Neuronal stem cell (in vitro differentiated cells): Measurements from ENCODE around the gene TAPBPL.

Source experiments
- DNase-seq: peaks from one replicate; pipeline ENCODE4 v3.0.0-alpha.2; 2013; ENCODE audit warnings: low spot score
- H2AFZ ChIP-seq: one replicate; pipeline ENCODE4 v1.6.1; 2013; ENCODE audit warnings: mild to moderate bottlenecking, low read length, inconsistent platforms
- H2AK5ac ChIP-seq: 2 replicates; pipeline ENCODE4 v1.6.1; 2013; ENCODE audit warnings: low read depth, mild to moderate bottlenecking, inconsistent platforms, low read length, moderate library complexity, mixed read lengths
- H2BK120ac ChIP-seq: 2 replicates; pipeline ENCODE4 v1.6.1; 2013; ENCODE audit warnings: low read depth, mild to moderate bottlenecking, inconsistent platforms, low read length, moderate library complexity, mixed read lengths
- H2BK12ac ChIP-seq: one replicate; pipeline ENCODE4 v1.6.1; 2013; ENCODE audit warnings: low read length, inconsistent platforms
- H2BK15ac ChIP-seq: 2 replicates; pipeline ENCODE4 v1.6.1; 2013; ENCODE audit warnings: mild to moderate bottlenecking, low read length, inconsistent platforms, mixed read lengths
- H2BK5ac ChIP-seq: one replicate; pipeline ENCODE4 v1.6.1; 2013; ENCODE audit warnings: inconsistent platforms, mild to moderate bottlenecking, low read length, moderate library complexity
- H3K14ac ChIP-seq: one replicate; pipeline ENCODE4 v1.6.1; 2013; ENCODE audit warnings: low read length, inconsistent platforms
- H3K18ac ChIP-seq: 2 replicates; pipeline ENCODE4 v1.6.1; 2013; ENCODE audit warnings: low read length, inconsistent platforms
- H3K23ac ChIP-seq: 2 replicates; pipeline ENCODE4 v1.6.1; 2013; ENCODE audit warnings: low read depth, mild to moderate bottlenecking, mixed read lengths, low read length, inconsistent platforms; ENCODE audit not compliant: poor library complexity
- H3K27ac ChIP-seq: replicated peaks from 3 replicates; pipeline ENCODE4 v1.5.1; 2013; ENCODE audit warnings: low read length, inconsistent platforms
- H3K27me3 ChIP-seq, 3 experiments: 2 replicates each; pipeline ENCODE4 v1.6.1; 2013; ENCODE audit warnings: low read length in 3 of 3, mild to moderate bottlenecking in 2 of 3, inconsistent platforms in 1 of 3, low read depth in 1 of 3, mixed read lengths in 1 of 3, moderate library complexity in 1 of 3; ENCODE audit not compliant: control insufficient read depth in 3 of 3, insufficient read depth in 3 of 3
- H3K36me3 ChIP-seq, 2 donors: replicated peaks in 1 of 2; 2 replicates each; pipeline ENCODE4 v1.6.1; 2013; ENCODE audit warnings: low read length in 2 of 2; ENCODE audit not compliant: control insufficient read depth in 2 of 2, insufficient read depth in 2 of 2
- H3K4ac ChIP-seq: 2 replicates; pipeline ENCODE4 v1.6.1; 2013; ENCODE audit warnings: inconsistent platforms, mild to moderate bottlenecking, low read length, moderate library complexity
- H3K4me1 ChIP-seq, 2 donors: 1 replicate in 1 of 2; 2 replicates in 1 of 2; pipeline ENCODE4 v1.6.1; 2013; ENCODE audit warnings: low read length in 2 of 2, low read depth in 1 of 2; ENCODE audit not compliant: control insufficient read depth in 2 of 2, insufficient read depth in 1 of 2
- H3K4me2 ChIP-seq: one replicate; pipeline ENCODE4 v1.6.1; 2013; ENCODE audit warnings: mild to moderate bottlenecking, low read length, inconsistent platforms; ENCODE audit not compliant: insufficient read depth, poor library complexity, severe bottlenecking
- H3K4me3 ChIP-seq, 2 donors: 2 replicates each; pipeline ENCODE4 v1.5.1; 2013; ENCODE audit warnings: low read length in 2 of 2, mild to moderate bottlenecking in 2 of 2, inconsistent platforms in 1 of 2, moderate library complexity in 1 of 2
- H3K79me1 ChIP-seq: one replicate; pipeline ENCODE4 v1.6.1; 2013; ENCODE audit warnings: low read depth, mild to moderate bottlenecking, inconsistent platforms, low read length, moderate library complexity
- H3K9ac ChIP-seq: one replicate; pipeline ENCODE4 v1.6.1; 2013; ENCODE audit warnings: mild to moderate bottlenecking, low read depth, low read length, inconsistent platforms; ENCODE audit not compliant: poor library complexity
- H3K9me3 ChIP-seq, 2 donors: replicated peaks in 1 of 2; 2 replicates each; pipeline versions ENCODE3 to v1.6.1; 2013; ENCODE audit warnings: low read length in 2 of 2, mild to moderate bottlenecking in 2 of 2, inconsistent platforms in 1 of 2, low read depth in 1 of 2, mixed read lengths in 1 of 2, moderate library complexity in 1 of 2; ENCODE audit not compliant: control insufficient read depth in 2 of 2, insufficient read depth in 1 of 2
- H4K8ac ChIP-seq: one replicate; pipeline ENCODE4 v1.6.1; 2013; ENCODE audit warnings: low read depth, mild to moderate bottlenecking, inconsistent platforms, low read length, moderate library complexity
- H4K91ac ChIP-seq: one replicate; pipeline ENCODE4 v1.6.1; 2013; ENCODE audit warnings: low read length, low read depth, mild to moderate bottlenecking, inconsistent platforms; ENCODE audit not compliant: poor library complexity
- WGBS, 2 donors: extraction: QIAGEN DNeasy Blood & Tissue Kit; methylation state at CpG; one replicate each; pipeline ENCODE4 v1.1.7; 2013; ENCODE audit warnings: missing lambda C conversion rate in 2 of 2, mixed read lengths in 1 of 2; ENCODE audit not compliant: insufficient read length in 2 of 2, insufficient replicate concordance in 1 of 2; ENCODE audit errors: extremely low coverage in 2 of 2; 5-methylcytosine and 5-hydroxymethylcytosine counted together

The TAPBPL gene

GRCh38 chr12:6440391-6440790, 11.5 kb upstream of the TAPBPL start:
- Histone ChIP-seq H3K9ac (no peak overlapping the region), H2BK120ac (no peak overlapping the region), H2BK12ac (no peak overlapping the region), H3K14ac (no peak overlapping the region), H4K91ac (no peak overlapping the region), H2BK5ac (no peak overlapping the region), H3K36me3 (no peaks in the 10 kb centered on the region), H3K4me3 (no peak overlapping the region), H3K23ac (no peak overlapping the region), H3K9me3 (no peaks in the 10 kb centered on the region), H3K18ac (no peak overlapping the region), H3K27me3 (no peaks in the 10 kb centered on the region), H3K4ac (no peak overlapping the region), H3K4me1 (peaks cover 0 to 2% of the 10 kb centered on the region in 2 donors), H3K27ac (no peak overlapping the region), H4K8ac (no peak overlapping the region), H2AK5ac (no peak overlapping the region), H2BK15ac (no peak overlapping the region), H3K79me1 (no peaks in the 10 kb centered on the region), H2AFZ (no peak overlapping the region), H3K4me2 (no peak overlapping the region)
- no peak for DNase-seq
- no CpG with 5 or more reads among the region's 1 CpG for WGBS, 2 donors

- no peak overlapping the region for H2BK12ac ChIP-seq
- H2AK5ac ChIP-seq: no peak overlapping the region
- H3K18ac ChIP-seq: no peak overlapping the region
- WGBS, 2 donors: no CpG with 5 or more reads among the region's 9 CpGs
- no peak overlapping the region for H2BK15ac ChIP-seq
- H2BK5ac ChIP-seq: no peak overlapping the region
- H3K4me3 ChIP-seq: no peak overlapping the region
- H3K27ac ChIP-seq: no peak overlapping the region
- H4K8ac ChIP-seq: no peak overlapping the region
- no peak overlapping the region for H3K9ac ChIP-seq
- no peak overlapping the region for H3K14ac ChIP-seq
- H3K79me1 ChIP-seq: no peaks in the 10 kb centered on the region
- no peaks in the 10 kb centered on the region for H3K9me3 ChIP-seq
- H3K23ac ChIP-seq: no peak overlapping the region
- no peaks in the 10 kb centered on the region for H3K36me3 ChIP-seq
- no peaks in the 10 kb centered on the region for H3K27me3 ChIP-seq
- H4K91ac ChIP-seq: no peak overlapping the region
- H3K4me1 ChIP-seq: peaks cover 0 to 2% of the 10 kb centered on the region in 2 donors
- H2BK120ac ChIP-seq: no peak overlapping the region
- H3K4ac ChIP-seq: no peak overlapping the region
- no peak overlapping the region for H3K4me2 ChIP-seq
- H2AFZ ChIP-seq: no peak overlapping the region
- DNase-seq: no peak
These were observed 9.0 kb upstream of the TAPBPL start for GRCh38 chr12:6442836-6443235.

GRCh38 chr12:6443361-6443983, 8.4 kb upstream of the TAPBPL start:
- no peak overlapping the region for H2BK12ac ChIP-seq
- no peak overlapping the region for H4K8ac ChIP-seq
- H2AFZ ChIP-seq: no peak overlapping the region
- no peak overlapping the region for H2BK5ac ChIP-seq
- no peak overlapping the region for H2AK5ac ChIP-seq
- no peak overlapping the region for H3K27ac ChIP-seq
- H2BK120ac ChIP-seq: no peak overlapping the region
- H3K4me1 ChIP-seq: peaks cover 0 to 2% of the 10 kb centered on the region in 2 donors
- H3K4me3 ChIP-seq: no peak overlapping the region
- H3K23ac ChIP-seq: no peak overlapping the region
- H2BK15ac ChIP-seq: no peak overlapping the region
- no peak overlapping the region for H3K4ac ChIP-seq
- H3K79me1 ChIP-seq: no peaks in the 10 kb centered on the region
- no peaks in the 10 kb centered on the region for H3K36me3 ChIP-seq
- WGBS, 2 donors: no CpG with 5 or more reads among the region's 9 CpGs
- H3K9ac ChIP-seq: no peak overlapping the region
- no peak overlapping the region for H3K4me2 ChIP-seq
- no peak overlapping the region for H4K91ac ChIP-seq
- DNase-seq: no peak
- peak overlapping the region; percentile 41 for H3K14ac ChIP-seq
- H3K27me3 ChIP-seq: no peaks in the 10 kb centered on the region
- no peaks in the 10 kb centered on the region for H3K9me3 ChIP-seq
- no peak overlapping the region for H3K18ac ChIP-seq

- no peaks in the 10 kb centered on the region for H3K36me3 ChIP-seq
- H3K9ac ChIP-seq: no peak overlapping the region
- H3K79me1 ChIP-seq: no peaks in the 10 kb centered on the region
- H2BK15ac ChIP-seq: no peak overlapping the region
- H3K4ac ChIP-seq: no peak overlapping the region
- H3K23ac ChIP-seq: no peak overlapping the region
- no peak overlapping the region for H2BK12ac ChIP-seq
- H3K27me3 ChIP-seq: no peaks in the 10 kb centered on the region
- H3K4me1 ChIP-seq: peaks cover 0 to 2% of the 10 kb centered on the region in 2 donors
- no peak overlapping the region for H3K4me2 ChIP-seq
- H2BK5ac ChIP-seq: no peak overlapping the region
- no peaks in the 10 kb centered on the region for H3K9me3 ChIP-seq
- no peak overlapping the region for H2AFZ ChIP-seq
- H4K91ac ChIP-seq: no peak overlapping the region
- no peak for DNase-seq
- H2AK5ac ChIP-seq: no peak overlapping the region
- WGBS, 2 donors: no CpG with 5 or more reads among the region's 4 CpGs
- H3K14ac ChIP-seq: no peak overlapping the region
- H2BK120ac ChIP-seq: no peak overlapping the region
- H3K27ac ChIP-seq: no peak overlapping the region
- no peak overlapping the region for H4K8ac ChIP-seq
- no peak overlapping the region for H3K18ac ChIP-seq
- no peak overlapping the region for H3K4me3 ChIP-seq
These were observed 7.8 kb upstream of the TAPBPL start for GRCh38 chr12:6444031-6444430.
